Endothelial cell of umbilical vein (primary cell): ENCODE results near the gene HNRNPK. TPM values are rescaled to one million over a fixed set of nuclear protein-coding genes. Genes with fewer than 3 reads are reported as not detected.
A peak's percentile ranks its signal among the peaks of the same experiment; 100 is the strongest.

ENCODE experiments used
- BruUV-seq: library from RNA; stranded (reverse); fragments of 400-500 nt; replicated peaks from 2 replicates; lab custom pipeline; 2021; lab: Mats Ljungman, UMichigan
- CTCF ChIA-PET: fragments of 300-600, 350-600 bp; sonication (Branson Sonifier 250); formaldehyde crosslinking; loops from one replicate; lab custom pipeline; 2021; ENCODE audit warnings: antibody characterized with exemption, inconsistent platforms; lab: Charles Lee
- POLR2A ChIA-PET: fragments of 300-600, 350-600 bp; sonication (Branson Sonifier 250); formaldehyde crosslinking; loops from one replicate; lab custom pipeline; 2021; ENCODE audit warnings: antibody characterized with exemption, inconsistent platforms; lab: Charles Lee
- DNase-seq: peaks from one replicate; pipeline ENCODE4 v3.0.0-alpha.2; 2011; ENCODE audit warnings: low read depth, low spot score
- FAIRE-seq: peaks from 2 replicates; lab custom pipeline; 2011; peaks lifted over from hg19 to GRCh38; lab: Jason Lieb, UNC
- H2AFZ ChIP-seq: 2 replicates; pipeline ENCODE4 v1.6.0; 2012; ENCODE audit warnings: low read depth, low read length, control low read depth, inconsistent platforms
- H3K27ac ChIP-seq: 2 replicates; pipeline ENCODE4 v1.5.1; 2011; ENCODE audit warnings: low read depth, mild to moderate bottlenecking, control low read depth, low read length, moderate library complexity; ENCODE audit not compliant: insufficient read depth
- H3K27me3 ChIP-seq, 2 experiments: 2 replicates each; pipeline versions ENCODE4 v1.6.0 to v1.6.1; 2011; ENCODE audit warnings: low read length in 2 of 2, mixed read lengths in 1 of 2; ENCODE audit not compliant: control insufficient read depth in 2 of 2, insufficient read depth in 2 of 2
- H3K36me3 ChIP-seq, 2 experiments: 2 replicates in 1 of 2; 3 replicates in 1 of 2; pipeline ENCODE4 v1.5.1; 2011; ENCODE audit warnings: low read length in 2 of 2, mild to moderate bottlenecking in 1 of 2, moderate library complexity in 1 of 2; ENCODE audit not compliant: control insufficient read depth in 2 of 2, insufficient read depth in 2 of 2; ENCODE audit errors: extremely low read depth in 1 of 2
- H3K4me1 ChIP-seq: 3 replicates; pipeline ENCODE4 v1.5.1; 2011; ENCODE audit warnings: mild to moderate bottlenecking, low read length; ENCODE audit not compliant: control insufficient read depth, insufficient read depth; ENCODE audit errors: extremely low read depth
- H3K4me2 ChIP-seq: 2 replicates; pipeline ENCODE4 v1.6.1; 2011; ENCODE audit warnings: low read length, control low read depth, mixed read lengths; ENCODE audit not compliant: insufficient read depth
- H3K4me3 ChIP-seq, 3 experiments: fragments of 200-600 bp in 1 of 3; sonication (generic), shearing (Covaris generic) in 1 of 3; replicated peaks in 1 of 3; 2 replicates each; pipeline ENCODE4 v1.5.1; 2011 to 2016; ENCODE audit warnings: control low read depth in 3 of 3, low read length in 3 of 3, mild to moderate bottlenecking in 2 of 3, inconsistent platforms in 1 of 3, low read depth in 1 of 3, moderate library complexity in 1 of 3; ENCODE audit not compliant: insufficient read depth in 1 of 3
- H3K79me2 ChIP-seq: 2 replicates; pipeline ENCODE4 v1.6.0; 2012; ENCODE audit warnings: low read length, inconsistent platforms; ENCODE audit not compliant: control insufficient read depth, insufficient read depth
- H3K9ac ChIP-seq: replicated peaks from 2 replicates; pipeline ENCODE3; 2011; ENCODE audit warnings: low read length, control low read depth; ENCODE audit not compliant: insufficient read depth; ENCODE audit errors: extremely low read depth
- H3K9me1 ChIP-seq: replicated peaks from 3 replicates; pipeline ENCODE4 v1.6.0; 2011; ENCODE audit warnings: mild to moderate bottlenecking, low read length; ENCODE audit not compliant: control insufficient read depth, insufficient read depth; ENCODE audit errors: extremely low read depth
- H3K9me3 ChIP-seq: replicated peaks from 2 replicates; pipeline ENCODE4 v1.5.1; 2012; ENCODE audit warnings: low read length, inconsistent platforms; ENCODE audit not compliant: control insufficient read depth, insufficient read depth
- H4K20me1 ChIP-seq: replicated peaks from 2 replicates; pipeline ENCODE3; 2011; ENCODE audit warnings: mild to moderate bottlenecking, low read length; ENCODE audit not compliant: control insufficient read depth, insufficient read depth; ENCODE audit errors: extremely low read depth
- EZH2 ChIP-seq: IDR thresholded peaks from 2 replicates; pipeline ENCODE4 v1.6.1; 2012; ENCODE audit warnings: borderline replicate concordance, low read depth, mild to moderate bottlenecking, moderate library complexity, low read length, inconsistent platforms; ENCODE audit not compliant: severe bottlenecking
- FOS ChIP-seq: IDR thresholded peaks from 2 replicates; pipeline ENCODE4 v1.6.1; 2011; ENCODE audit warnings: mild to moderate bottlenecking, low read length, moderate library complexity, borderline replicate concordance; ENCODE audit not compliant: insufficient read depth
- GATA2 ChIP-seq: IDR thresholded peaks from 2 replicates; pipeline ENCODE4 v1.7.0; 2011; ENCODE audit warnings: low read depth, mild to moderate bottlenecking, moderate library complexity, mixed read lengths, low read length; ENCODE audit not compliant: insufficient read length, insufficient read depth
- JUN ChIP-seq: IDR thresholded peaks from 2 replicates; pipeline ENCODE4 v1.6.1; 2011; ENCODE audit warnings: borderline replicate concordance, low read depth; ENCODE audit not compliant: insufficient read length, insufficient read depth
- MYC ChIP-seq: IDR thresholded peaks from one replicate; pipeline ENCODE4 v1.6.1; 2011; ENCODE audit warnings: mild to moderate bottlenecking, low read depth, low read length
- POLR2A ChIP-seq: IDR thresholded peaks from 2 replicates; pipeline ENCODE4 v1.6.1; 2012; ENCODE audit warnings: low read depth, mild to moderate bottlenecking, control low read depth, low read length
- POLR2AphosphoS5 ChIP-seq: IDR thresholded peaks from 2 replicates; pipeline ENCODE4 v1.6.1; 2012; ENCODE audit warnings: low read depth, mild to moderate bottlenecking, control low read depth, low read length, moderate library complexity; ENCODE audit not compliant: insufficient read depth
- dilution Hi-C: fragments of 300-500 bp; cut with MboI; formaldehyde crosslinking; loops from one replicate; pipeline ENCODE4 v1.15.0; 2019; ENCODE audit warnings: low sequenced_read_pairs; ENCODE audit not compliant: extremely low pct_ligation_motif_present
- intact Hi-C: fragments of 100-400 bp; cut with micrococcal nuclease; formaldehyde crosslinking; loops from one replicate; pipeline ENCODE4 v1.10.0; 2022
- polyA plus RNA-seq, 4 experiments: library from polyadenylated mRNA; depleted of rRNA in 3 of 4; stranded (reverse) in 3 of 4; unstranded in 1 of 4; fragments of >200 nt; gene quantifications; 2 replicates each; pipeline versions ENCODE4 v1.2.1 to v1.2.3, GENCODE V29; 2011 to 2012; ENCODE audit warnings: missing spikeins in 1 of 4
- total RNA-seq: library from RNA; stranded (reverse); gene quantifications from 2 replicates; pipeline ENCODE4 v1.2.3, GENCODE V29; 2021
- TF ChIP-seq, protein P1 (sequence below): IDR thresholded peaks from 2 replicates; pipeline ENCODE4 v1.6.1; 2011; ENCODE audit not compliant: insufficient read depth, insufficient read length

The HNRNPK gene
- total and polyA plus RNA-seq, 2 donors (not counting 3 experiments of a cell fraction or from before 2014, with no cell fraction given) = 399 to 663 TPM

DNA sequence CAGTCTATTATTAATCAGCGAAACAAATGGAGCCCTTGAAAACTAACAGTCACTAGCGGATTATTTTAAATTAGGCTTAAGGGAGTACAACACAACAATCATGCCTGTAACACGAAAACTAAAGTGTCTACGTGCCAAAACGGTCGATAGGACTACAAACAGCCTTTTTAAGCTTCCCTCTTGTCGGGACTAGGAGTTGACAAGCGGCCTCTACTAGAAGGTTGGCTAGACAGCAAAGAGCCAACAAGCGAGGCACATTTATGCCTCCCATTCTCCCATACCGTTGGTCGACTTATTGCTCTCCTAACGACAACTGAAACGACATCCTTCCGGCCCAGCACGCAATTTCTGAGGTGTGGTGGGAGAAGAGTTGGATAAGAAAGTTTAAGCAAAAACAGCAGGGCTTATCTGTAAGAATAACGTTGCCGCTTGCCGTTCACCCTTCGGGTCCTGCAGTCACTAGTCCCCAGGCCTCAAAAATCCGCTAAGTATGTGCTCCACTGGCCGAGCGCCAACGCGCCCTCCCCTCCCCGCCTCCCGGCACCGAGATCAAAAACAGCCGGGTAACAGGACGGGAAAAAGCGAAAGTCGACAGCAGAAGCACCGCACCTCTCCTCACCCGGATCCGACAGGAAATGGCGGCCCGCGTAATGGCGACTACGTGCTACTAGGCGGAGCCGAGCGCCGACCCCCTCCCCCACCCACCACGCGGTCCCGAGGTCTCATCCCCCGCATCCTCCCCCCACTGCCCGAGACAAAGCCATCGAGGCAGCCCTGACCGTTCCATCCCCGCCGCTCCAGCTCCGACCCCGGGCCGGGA lies 813 bp downstream of the HNRNPK start:
- Histone ChIP-seq H3K36me3 (peaks cover 6 to 20% of the 10 kb centered on the region in 2 experiments), H2AFZ (no peak overlapping the region), H3K4me3 (peak overlapping the region; percentile 67 to 96 (median 90)), H3K9me1 (no peaks in the 10 kb centered on the region), H3K27ac (peak overlapping the region; percentile 95), H4K20me1 (peaks cover 12% of the 10 kb centered on the region), H3K9me3 (no peaks in the 10 kb centered on the region), H3K27me3 (no peaks in the 10 kb centered on the region), H3K9ac (peak overlapping the region; percentile 98), H3K4me2 (peak overlapping the region; percentile 97), H3K4me1 (peaks cover 13% of the 10 kb centered on the region), H3K79me2 (peaks cover 92% of the 10 kb centered on the region)
- ChIA-PET POLR2A (interaction anchor here (0.8 to 1.6 kb wide), 6 partner anchors 15 to 282 kb away, joined by 3 to 20 read pairs (median 4); no protein-coding TSS in a partner anchor), CTCF (interaction anchor here (0.8 to 3.4 kb wide), 4 partner anchors 15 to 282 kb away, joined by 3 to 19 read pairs (median 8); no protein-coding TSS in a partner anchor)
- intact Hi-C loops (loop anchor here (1.0 kb wide), 1 partner anchor 41 kb away; no protein-coding TSS in a partner anchor), dilution Hi-C loops (no loop called here)
- FAIRE-seq (peak; percentile 73), DNase-seq (peak; percentile 78)
- BruUV-seq = TSS peak; percentile 18
- TF ChIP-seq JUN = no peak
- no peak for TF ChIP-seq EZH2
- peak; percentile 6 for TF ChIP-seq POLR2A
- TF ChIP-seq GATA2 = no peak
- TF ChIP-seq MYC = peak; percentile 99
- peak; percentile 69 for TF ChIP-seq POLR2AphosphoS5
- no peak for TF ChIP-seq FOS
- TF ChIP-seq, protein P1, sequence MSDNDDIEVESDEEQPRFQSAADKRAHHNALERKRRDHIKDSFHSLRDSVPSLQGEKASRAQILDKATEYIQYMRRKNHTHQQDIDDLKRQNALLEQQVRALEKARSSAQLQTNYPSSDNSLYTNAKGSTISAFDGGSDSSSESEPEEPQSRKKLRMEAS = peak; percentile 59
